NT2/D1 (cell line): ENCODE data around the gene SLC26A4.
A peak's percentile ranks its signal among the peaks of the same experiment; 100 is the strongest.

Source experiments
- DNase-seq: peaks from one replicate; pipeline ENCODE4 v3.0.0-alpha.2; 2011; ENCODE audit warnings: low read depth, low spot score
- H3K27me3 ChIP-seq: 2 replicates; pipeline ENCODE4 v1.6.0; 2011; ENCODE audit warnings: mild to moderate bottlenecking; ENCODE audit not compliant: insufficient read length, insufficient read depth
- H3K36me3 ChIP-seq: 2 replicates; pipeline ENCODE4 v1.6.1; 2011; ENCODE audit warnings: mild to moderate bottlenecking, low read length, mixed read lengths; ENCODE audit not compliant: insufficient read depth, insufficient read length
- H3K4me1 ChIP-seq: 2 replicates; pipeline ENCODE4 v1.5.1; 2011; ENCODE audit not compliant: insufficient read depth, insufficient read length
- H3K4me3 ChIP-seq: 2 replicates; pipeline ENCODE4 v1.5.1; 2011; ENCODE audit warnings: low read depth; ENCODE audit not compliant: insufficient read length
- H3K9ac ChIP-seq: 2 replicates; pipeline ENCODE4 v1.6.0; 2011; ENCODE audit warnings: low read depth; ENCODE audit not compliant: insufficient read length
- H3K9me3 ChIP-seq: 2 replicates; pipeline ENCODE4 v1.5.1; 2011; ENCODE audit warnings: mild to moderate bottlenecking, low read length; ENCODE audit not compliant: insufficient read depth
- SUZ12 ChIP-seq: IDR thresholded peaks from 2 replicates; pipeline ENCODE4 v1.6.1; 2011; ENCODE audit not compliant: insufficient read length, insufficient read depth; ENCODE audit errors: extremely low read depth
- YY1 ChIP-seq: IDR thresholded peaks from 2 replicates; pipeline ENCODE4 v1.6.1; 2011; ENCODE audit not compliant: insufficient read length, insufficient read depth
- ZNF274 ChIP-seq: IDR thresholded peaks from 2 replicates; pipeline ENCODE4 v1.6.1; 2011; ENCODE audit warnings: mild to moderate bottlenecking, low read depth, low read length

SLC26A4 gene

GRCh38 chr7:107660381-107661080, at the start of gene SLC26A4:
SLC26A4 (plus strand) TSS chr7:107660828; CDS start chr7:107661642, 814 bp downstream.
- H3K9me3 ChIP-seq: no peaks in the 10 kb centered on the region
- TF ChIP-seq SUZ12 (peak; percentile 8), ZNF274 (no peak), YY1 (no peak)
- peaks cover 58% of the 10 kb centered on the region for H3K27me3 ChIP-seq
- H3K4me3 ChIP-seq: peak within 1 kb of the TSS; percentile 44
- H3K4me1 ChIP-seq: peaks cover 5% of the 10 kb centered on the region
- peak within 1 kb of the TSS; percentile 42 for H3K9ac ChIP-seq
- DNase-seq: no peak
- no peaks in the 10 kb centered on the region for H3K36me3 ChIP-seq

- TF ChIP-seq YY1 (no peak), ZNF274 (no peak), SUZ12 (no peak)
These were observed 47.2 kb upstream of the SLC26A4 start for GRCh38 chr7:107613439-107613838.

GRCh38 chr7:107613948-107614347, 46.7 kb upstream of the SLC26A4 start:
- H3K9me3 ChIP-seq: no peaks in the 10 kb centered on the region
- H3K27me3 ChIP-seq: no peaks in the 10 kb centered on the region
- no peaks in the 10 kb centered on the region for H3K4me1 ChIP-seq
- no peak for TF ChIP-seq ZNF274
- H3K9ac ChIP-seq: no peak overlapping the region
- peaks cover 19% of the 10 kb centered on the region for H3K36me3 ChIP-seq
- no peak overlapping the region for H3K4me3 ChIP-seq
- no peak for DNase-seq

More at GRCh38 chr7:107613439-107613838, 47.2 kb upstream of the SLC26A4 start:
- no peak overlapping the region for H3K9ac ChIP-seq
- DNase-seq: no peak
- no peaks in the 10 kb centered on the region for H3K4me1 ChIP-seq
- no peak overlapping the region for H3K4me3 ChIP-seq
- H3K36me3 ChIP-seq: peaks cover 21% of the 10 kb centered on the region
- no peaks in the 10 kb centered on the region for H3K27me3 ChIP-seq
- H3K9me3 ChIP-seq: no peaks in the 10 kb centered on the region

GRCh38 chr7:107614425-107614824, 46.2 kb upstream of the SLC26A4 start:
- Histone ChIP-seq H3K4me1 (no peaks in the 10 kb centered on the region), H3K27me3 (no peaks in the 10 kb centered on the region), H3K9ac (no peak overlapping the region), H3K36me3 (peaks cover 18% of the 10 kb centered on the region), H3K4me3 (no peak overlapping the region), H3K9me3 (no peaks in the 10 kb centered on the region)
- DNase-seq: no peak
- TF ChIP-seq YY1 (no peak), SUZ12 (no peak), ZNF274 (no peak)

GRCh38 chr7:107615910-107616680, 44.5 kb upstream of the SLC26A4 start:
- Histone ChIP-seq H3K36me3 (peaks cover 18% of the 10 kb centered on the region), H3K4me1 (no peaks in the 10 kb centered on the region), H3K4me3 (no peak overlapping the region), H3K27me3 (no peaks in the 10 kb centered on the region), H3K9ac (no peak overlapping the region), H3K9me3 (no peaks in the 10 kb centered on the region)
- no peak for TF ChIP-seq SUZ12
- TF ChIP-seq YY1: no peak
- no peak for TF ChIP-seq ZNF274
- no peak for DNase-seq

- Histone ChIP-seq H3K9me3 (no peaks in the 10 kb centered on the region), H3K4me1 (no peaks in the 10 kb centered on the region), H3K4me3 (no peak overlapping the region), H3K27me3 (no peaks in the 10 kb centered on the region), H3K36me3 (no peaks in the 10 kb centered on the region), H3K9ac (no peak overlapping the region)
- no peak for DNase-seq
- no peak for TF ChIP-seq ZNF274
- no peak for TF ChIP-seq SUZ12
- TF ChIP-seq YY1: no peak
These were observed 38.2 kb upstream of the SLC26A4 start for GRCh38 chr7:107622429-107622828.

- H3K9me3 ChIP-seq: no peaks in the 10 kb centered on the region
- no peaks in the 10 kb centered on the region for H3K27me3 ChIP-seq
- no peak for DNase-seq
- TF ChIP-seq ZNF274 (no peak), SUZ12 (no peak), YY1 (no peak)
- no peak overlapping the region for H3K4me3 ChIP-seq
- H3K4me1 ChIP-seq: no peaks in the 10 kb centered on the region
- H3K9ac ChIP-seq: no peak overlapping the region
- H3K36me3 ChIP-seq: no peaks in the 10 kb centered on the region
These were observed 37.7 kb upstream of the SLC26A4 start for GRCh38 chr7:107622894-107623293.

- Histone ChIP-seq H3K4me3 (no peak overlapping the region), H3K4me1 (no peaks in the 10 kb centered on the region), H3K27me3 (no peaks in the 10 kb centered on the region), H3K9me3 (no peaks in the 10 kb centered on the region), H3K9ac (no peak overlapping the region), H3K36me3 (no peaks in the 10 kb centered on the region)
- DNase-seq: no peak
- TF ChIP-seq YY1 (no peak), SUZ12 (no peak)
These were observed 33.6 kb upstream of the SLC26A4 start for GRCh38 chr7:107627002-107627401.
